GM19328 (cell line): ENCODE results near the gene NIPBL.

Source experiments
- ATAC-seq: cut with Tn5 transposase; IDR thresholded peaks from one replicate; pipeline ENCODE4 v1.9.1; 2021; ENCODE audit warnings: mild to moderate bottlenecking, moderate library complexity; ENCODE audit not compliant: unreplicated experiment

NIPBL gene

DNA sequence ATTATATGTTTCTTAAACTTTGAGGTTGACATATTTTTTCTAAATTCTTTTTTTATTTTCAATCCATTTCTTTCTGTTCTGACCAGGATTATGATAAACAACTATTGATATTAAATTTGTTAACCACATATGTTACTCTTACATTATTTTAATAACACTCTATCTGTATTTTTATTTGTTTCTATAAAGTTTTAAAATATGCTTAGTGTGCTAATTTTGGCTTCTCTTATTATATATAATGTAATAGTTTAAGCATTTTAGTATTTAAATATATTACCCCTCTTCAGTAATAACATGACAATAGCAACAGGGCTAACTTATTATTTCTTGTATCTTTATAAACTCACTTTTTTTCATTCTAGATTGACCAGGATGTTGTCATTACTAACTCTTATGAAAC is 137.8 kb downstream of the NIPBL start:
- no peak for ATAC-seq

DNA sequence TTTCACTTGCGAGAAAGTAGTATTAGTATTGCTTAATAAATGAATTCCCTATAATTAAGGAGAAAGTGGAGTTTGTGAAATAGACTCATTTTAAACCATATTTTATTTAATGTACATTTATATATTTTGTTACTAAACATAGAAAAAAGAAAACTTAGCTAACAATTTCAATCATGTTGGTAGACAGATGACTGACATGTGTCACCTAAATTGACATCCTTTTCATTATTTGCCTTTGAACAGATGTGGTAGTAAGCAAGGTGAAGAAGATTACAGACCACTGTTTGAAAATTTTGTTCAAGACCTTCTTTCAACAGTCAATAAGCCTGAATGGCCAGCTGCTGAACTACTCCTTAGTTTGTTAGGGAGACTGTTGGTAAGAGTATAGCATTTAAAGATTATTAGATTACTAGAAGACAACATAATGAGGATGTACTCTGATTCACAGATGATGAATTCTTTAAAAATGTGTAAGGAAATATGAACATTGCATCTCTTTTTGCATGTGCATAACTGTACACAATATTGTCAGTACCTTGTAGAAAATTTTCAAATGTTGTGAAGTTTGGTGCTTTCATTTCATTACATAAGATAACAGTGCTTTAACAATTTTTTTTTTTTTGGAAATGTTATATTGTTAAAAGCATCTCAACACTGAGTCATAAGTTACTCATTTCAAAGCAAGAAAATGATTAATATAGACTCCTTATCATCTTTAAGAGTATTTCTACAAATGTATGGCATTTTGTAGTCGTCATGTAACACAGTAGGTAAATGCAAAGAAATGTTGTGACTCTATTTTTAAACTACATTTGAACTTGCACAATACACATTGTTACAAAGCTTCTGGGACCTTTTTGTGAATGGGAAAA is 139.5 kb downstream of the NIPBL start:
- ATAC-seq, result no peak

GRCh38 chr5:37028910-37029309 is 152.3 kb downstream of the NIPBL start:
- no peak for ATAC-seq

DNA sequence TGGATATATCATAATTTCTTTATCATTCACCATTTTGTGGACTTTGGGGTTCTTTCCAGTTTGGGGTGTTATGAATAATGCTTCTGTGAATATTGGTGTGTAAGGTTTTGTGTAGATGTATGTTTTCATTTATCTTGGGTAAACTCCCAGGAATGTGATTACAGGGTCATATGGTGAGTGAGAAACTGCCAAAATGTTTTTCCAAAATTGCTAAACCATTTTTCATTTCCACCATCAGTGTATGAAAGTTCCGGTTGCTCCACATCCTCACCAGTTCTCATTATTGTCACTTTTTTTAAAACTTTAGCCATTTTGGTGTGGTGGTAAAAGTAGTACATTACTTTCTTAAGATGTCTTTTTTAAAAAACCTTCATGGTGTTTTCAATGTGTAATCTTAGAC is 152.9 kb downstream of the NIPBL start:
- no peak for ATAC-seq

DNA sequence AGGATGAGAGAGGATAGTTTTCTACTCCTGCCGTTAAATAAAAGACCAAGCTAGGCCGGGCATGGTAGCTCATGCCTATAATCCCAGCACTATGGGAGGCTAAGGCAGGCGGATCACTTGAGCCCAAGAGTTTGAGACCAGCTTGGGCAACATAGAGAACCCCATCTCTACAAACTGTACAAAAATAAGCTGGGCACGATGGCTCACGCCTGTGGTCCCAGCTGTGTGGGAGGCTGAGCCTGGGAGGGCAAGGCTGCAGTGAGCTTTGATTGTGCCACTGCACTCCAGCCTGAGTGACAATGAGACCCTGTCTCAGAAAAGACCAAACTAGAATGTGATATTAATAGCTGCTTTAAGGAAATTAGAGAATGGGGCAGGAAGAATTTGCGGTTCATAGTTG is 158.4 kb downstream of the NIPBL start:
- no peak for ATAC-seq

- no peak for ATAC-seq
These were observed 161.3 kb downstream of the NIPBL start for GRCh38 chr5:37037840-37038239.

DNA sequence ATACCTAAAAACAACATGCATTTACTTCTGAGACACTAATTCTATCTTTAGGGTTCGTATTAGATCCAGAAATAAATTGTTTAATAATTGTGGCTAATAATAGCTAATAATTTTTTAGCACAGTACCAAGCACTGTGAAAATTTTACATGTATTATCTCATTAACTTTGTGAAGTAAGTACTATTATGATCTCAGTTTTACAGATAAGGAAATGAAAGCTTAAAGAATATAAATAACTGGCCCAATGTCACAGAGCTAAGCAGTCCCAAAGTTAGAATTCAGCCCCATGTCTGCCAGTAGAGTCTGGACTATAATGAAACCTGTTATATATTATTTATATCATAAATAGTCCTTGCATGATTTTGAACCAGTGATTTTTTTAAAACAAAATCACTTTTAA is 163.3 kb downstream of the NIPBL start:
- no peak for ATAC-seq

- ATAC-seq, result no peak
These were observed 167.1 kb downstream of the NIPBL start for GRCh38 chr5:37043693-37044092.

GRCh38 chr5:37044120-37044519 is 167.6 kb downstream of the NIPBL start:
- no peak for ATAC-seq

GRCh38 chr5:37045703-37046102 is 169.1 kb downstream of the NIPBL start:
- ATAC-seq, result no peak

- ATAC-seq, result no peak
These were observed 171.4 kb downstream of the NIPBL start for GRCh38 chr5:37047947-37048346.

DNA sequence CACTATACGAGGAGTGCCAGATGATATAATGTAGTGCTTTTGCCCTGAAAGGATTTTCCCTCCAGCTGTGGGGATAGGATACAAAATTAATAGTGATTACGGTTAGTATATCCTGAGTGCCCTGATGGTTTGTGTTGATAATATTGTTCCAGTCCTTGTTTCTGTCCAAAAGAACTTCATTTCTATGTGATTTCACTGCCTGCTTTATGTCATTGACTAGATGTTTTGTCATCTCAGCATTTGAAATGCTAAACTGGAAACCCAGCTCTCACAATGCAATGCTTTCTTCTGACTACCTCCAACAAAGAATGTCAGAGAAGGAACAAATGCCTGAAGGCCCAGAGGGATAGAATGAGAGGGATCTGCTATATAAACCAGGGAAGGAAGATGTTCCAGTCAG is 177.8 kb downstream of the NIPBL start:
- ATAC-seq, result no peak

- ATAC-seq, result no peak
These were observed 178.9 kb downstream of the NIPBL start for GRCh38 chr5:37055383-37055990.

DNA sequence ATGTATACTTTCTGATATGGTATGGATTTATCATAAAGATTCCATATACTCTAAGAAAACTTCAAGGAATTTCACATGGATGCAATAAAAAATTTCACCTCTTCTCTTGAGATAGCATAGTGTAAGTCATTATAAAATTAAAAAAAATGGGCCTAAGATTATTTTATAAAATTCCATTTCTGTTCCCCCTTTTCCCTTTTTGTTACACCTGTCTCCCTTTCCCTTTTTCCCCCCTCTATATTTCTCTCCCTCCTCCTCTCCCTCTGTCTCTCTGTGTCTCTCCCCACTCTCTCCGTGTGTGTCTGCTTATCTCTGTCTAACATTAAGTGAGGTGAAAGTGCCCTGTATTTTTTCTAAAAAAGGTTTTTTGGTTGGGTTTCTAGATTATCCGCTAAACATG is 180.2 kb downstream of the NIPBL start:
- no peak for ATAC-seq

DNA sequence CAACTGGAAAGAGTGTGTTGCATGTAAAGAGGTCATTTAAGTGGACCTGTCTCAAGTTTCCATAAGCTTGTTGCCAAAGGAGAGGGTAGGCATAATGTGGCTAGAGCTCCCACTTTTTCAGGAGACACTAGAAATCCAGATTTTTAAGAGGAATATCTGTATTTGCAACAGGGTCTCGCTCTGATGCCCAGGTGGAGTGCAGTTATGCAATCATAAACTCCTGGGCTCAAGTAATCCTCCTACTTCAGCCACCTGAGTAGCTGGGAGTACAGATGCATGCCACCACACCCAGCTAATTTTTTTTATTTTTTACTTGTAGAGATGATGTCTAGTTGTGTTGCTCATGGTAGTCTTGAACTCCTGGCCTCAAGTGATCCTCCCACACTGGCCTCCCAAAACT is 183.5 kb downstream of the NIPBL start:
- ATAC-seq, result no peak

DNA sequence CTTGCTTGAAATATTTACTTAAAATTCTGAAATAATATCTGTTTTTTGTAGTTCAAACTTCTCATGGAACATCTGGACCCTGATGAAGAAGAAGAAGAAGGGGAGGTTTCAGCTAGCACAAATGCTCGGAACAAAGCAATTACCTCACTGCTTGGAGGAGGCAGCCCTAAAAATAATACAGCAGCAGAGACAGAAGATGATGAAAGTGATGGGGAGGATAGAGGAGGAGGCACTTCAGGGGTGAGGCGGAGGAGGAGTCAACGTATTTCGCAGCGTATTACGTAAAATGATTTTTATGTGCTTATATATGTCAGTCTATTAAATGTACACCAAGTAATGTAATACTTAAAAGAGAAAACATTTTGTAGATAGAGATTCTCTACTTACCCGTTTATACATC is 187.2 kb downstream of the NIPBL start:
- ATAC-seq, result no peak

DNA sequence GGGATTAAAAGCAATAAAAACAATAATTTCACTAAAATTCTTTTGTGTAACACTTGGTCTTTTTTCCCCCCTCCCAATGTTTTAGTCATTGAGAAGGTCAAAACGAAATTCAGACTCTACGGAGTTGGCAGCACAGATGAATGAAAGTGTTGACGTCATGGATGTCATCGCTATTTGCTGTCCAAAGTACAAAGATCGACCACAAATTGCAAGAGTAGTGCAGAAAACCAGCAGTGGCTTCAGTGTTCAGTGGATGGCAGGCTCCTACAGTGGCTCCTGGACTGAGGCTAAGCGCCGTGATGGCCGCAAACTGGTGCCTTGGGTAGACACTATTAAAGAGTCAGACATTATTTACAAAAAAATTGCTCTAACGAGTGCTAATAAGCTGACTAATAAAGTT is 187.9 kb downstream of the NIPBL start:
- ATAC-seq, result no peak

DNA sequence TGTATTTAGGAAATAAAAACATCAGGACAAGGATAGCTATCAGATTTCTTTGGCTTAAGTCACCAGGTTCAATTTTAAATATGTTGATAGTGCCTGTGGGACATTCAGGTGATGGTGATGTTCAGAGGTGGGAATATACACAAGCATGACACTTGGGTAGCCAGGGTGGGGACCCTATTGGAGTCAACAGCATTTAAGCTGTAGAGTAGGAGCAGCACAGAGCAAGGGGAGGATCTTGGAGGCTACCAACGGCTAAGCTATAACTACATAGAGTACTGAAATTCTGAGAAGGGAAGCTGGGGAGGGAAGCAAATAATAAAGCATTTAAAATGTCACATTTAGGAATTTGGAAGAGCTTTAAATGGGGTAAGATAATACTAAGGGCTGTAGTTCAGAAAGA is 194.9 kb downstream of the NIPBL start:
- no peak for ATAC-seq

DNA sequence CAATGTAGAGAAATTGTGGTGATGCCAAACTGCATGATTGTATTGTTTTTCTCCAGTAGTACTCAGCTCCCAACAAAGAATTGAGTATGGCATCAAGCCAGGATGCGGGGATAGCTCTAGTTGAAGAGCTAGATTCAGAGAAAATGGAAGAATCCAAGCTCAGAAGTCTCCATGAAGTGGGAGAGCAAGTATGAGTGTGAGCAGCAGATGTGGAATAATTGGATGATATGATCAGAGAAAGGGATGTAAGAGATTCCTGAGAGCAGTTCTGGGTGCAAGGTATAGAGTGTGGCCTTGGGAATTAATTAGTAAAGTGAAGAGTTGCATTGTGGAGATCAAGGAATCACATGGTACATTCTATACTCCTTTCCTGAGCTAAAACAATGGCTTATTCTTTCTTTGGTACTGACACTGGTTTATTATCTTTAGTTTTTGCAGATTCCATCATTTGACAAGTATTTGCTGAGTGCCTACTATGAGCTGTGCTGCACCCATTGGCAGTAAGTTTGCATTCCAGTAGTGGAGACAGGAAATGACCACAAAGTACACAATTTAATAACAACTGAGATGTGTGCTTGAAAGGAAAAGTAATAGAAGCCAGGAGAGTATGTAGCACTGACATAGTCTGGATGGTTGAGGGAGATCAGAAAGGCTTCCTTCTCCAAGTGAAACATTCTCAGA is 195.5 kb downstream of the NIPBL start:
- ATAC-seq, result no peak

DNA sequence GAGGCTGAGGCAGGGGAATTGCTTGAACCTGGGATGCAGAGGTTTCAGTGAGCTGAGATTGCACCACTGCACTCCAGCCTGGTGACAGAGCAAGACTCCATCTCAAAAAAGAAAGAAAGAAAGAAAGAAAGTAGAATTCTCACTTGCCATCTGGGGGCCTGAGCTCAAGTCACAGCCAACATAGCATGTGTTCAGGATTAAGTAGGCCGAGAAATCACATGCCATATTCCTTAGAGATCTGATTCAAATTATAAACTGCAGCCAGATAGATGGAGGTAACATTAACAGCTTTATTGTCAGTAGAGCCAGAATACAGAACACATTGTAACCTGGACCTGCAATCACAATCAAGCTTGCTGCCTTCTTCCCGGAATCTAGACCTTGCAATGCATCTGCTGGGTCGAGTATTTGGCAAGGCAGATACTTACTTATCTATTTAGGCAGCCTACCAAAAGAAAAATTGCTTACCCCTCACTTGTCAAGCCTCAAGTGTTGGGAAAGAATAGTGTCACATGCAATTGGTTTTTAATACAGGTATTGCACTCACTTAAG is 198.9 kb downstream of the NIPBL start:
- no peak for ATAC-seq

- ATAC-seq, result no peak
These were observed 200.6 kb downstream of the NIPBL start for GRCh38 chr5:37077146-37077545.

GRCh38 chr5:37080697-37081096 is 204.1 kb downstream of the NIPBL start:
- no peak for ATAC-seq
